ENCODE measurements around the gene BACH2. TPM values are rescaled to one million over a fixed set of nuclear protein-coding genes. Genes with fewer than 3 reads are reported as not detected.

The BACH2 gene
- total RNA-seq, 1 experiment from 2014 or later = 2.5 TPM

DNA sequence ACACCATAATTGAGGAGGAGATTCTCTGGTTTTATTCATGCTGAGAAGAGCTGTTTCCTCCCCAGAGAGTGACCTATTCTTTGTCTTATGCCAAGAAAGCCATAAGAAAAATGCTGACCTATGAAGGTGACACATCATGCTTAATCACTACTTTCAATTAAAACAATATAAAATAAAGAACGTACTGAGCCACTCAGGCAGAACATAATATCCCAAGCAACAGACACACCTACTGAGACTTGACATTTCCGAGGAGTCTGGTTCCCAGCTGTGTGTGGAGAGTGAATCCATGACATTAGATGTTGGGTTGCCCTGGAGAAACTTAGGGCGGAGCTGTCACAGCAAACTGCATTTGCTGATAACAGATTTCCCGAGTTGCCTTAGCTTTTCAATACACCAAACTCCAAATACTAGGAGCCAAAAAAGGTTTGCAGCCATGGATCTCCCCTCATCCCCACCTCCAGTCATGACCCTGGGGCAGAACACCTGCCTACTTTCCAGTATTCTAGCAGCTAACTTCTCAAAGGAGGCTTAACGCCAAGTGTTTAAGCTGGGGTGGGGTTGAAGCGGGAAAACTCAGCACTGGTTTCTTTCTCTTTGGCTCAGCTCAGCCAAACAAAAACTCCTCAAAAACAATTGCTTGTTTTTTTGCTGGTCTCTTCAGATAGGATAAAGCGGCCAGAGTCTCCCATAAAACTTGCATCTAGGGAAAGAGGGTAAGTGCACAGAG is 92.2 kb downstream of the BACH2 start:
- Histone ChIP-seq H3K27me3 (ENCODE audit: control insufficient read depth, insufficient read depth, low read length) (no peaks in the 10 kb centered on the region), H3K36me3 (replicated peaks; ENCODE audit: control insufficient read depth, insufficient read depth, low read length) (no peaks in the 10 kb centered on the region), H3K4me3 (ENCODE audit: insufficient read depth, low read depth, low read length) (no peak overlapping the region)
- no peak for DNase-seq

DNA sequence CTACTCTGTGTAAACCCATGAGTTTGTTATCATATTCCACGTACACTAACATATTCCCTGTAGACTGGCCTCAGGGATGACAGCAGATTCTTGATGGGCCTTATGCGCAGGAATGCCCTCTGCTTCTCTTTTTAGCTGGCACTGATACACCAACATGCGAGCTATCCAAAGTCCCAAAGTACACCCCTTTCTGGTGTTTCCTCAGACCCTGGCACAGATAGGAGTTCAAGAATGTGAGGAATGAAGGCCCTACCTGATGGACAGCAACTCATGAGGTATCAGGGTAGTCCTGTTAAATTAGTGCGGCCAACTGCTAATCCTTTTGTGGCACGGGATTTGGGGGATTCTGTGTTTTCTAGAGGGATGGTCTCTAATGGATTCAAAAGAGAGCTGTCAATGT is 93.0 kb downstream of the BACH2 start:
- no peaks in the 10 kb centered on the region for H3K36me3 ChIP-seq (replicated peaks; ENCODE audit: control insufficient read depth, insufficient read depth, low read length)
- H3K27me3 ChIP-seq (ENCODE audit: control insufficient read depth, insufficient read depth, low read length) = no peaks in the 10 kb centered on the region
- no peak for DNase-seq
- H3K4me3 ChIP-seq (ENCODE audit: insufficient read depth, low read depth, low read length) = no peak overlapping the region

DNA sequence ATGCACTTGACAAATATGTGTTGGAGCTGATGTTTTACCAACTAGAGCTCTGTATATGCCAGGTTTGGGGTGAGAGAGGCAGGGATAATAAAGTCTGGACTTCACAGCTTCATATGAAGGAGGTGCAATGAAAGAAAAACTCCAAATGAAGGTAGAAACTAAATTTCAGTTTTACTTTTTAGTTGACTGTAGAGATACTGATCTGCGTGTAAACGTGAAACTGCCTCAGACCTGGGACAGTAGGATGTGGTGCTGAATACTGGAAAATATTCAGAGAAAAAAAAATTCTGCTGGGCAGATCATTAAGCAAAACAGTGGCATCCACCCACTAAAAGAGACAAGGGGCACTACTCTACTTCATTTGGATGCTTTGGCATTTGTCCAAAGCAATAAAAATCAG is 94.5 kb downstream of the BACH2 start:
- no peaks in the 10 kb centered on the region for H3K36me3 ChIP-seq (replicated peaks; ENCODE audit: control insufficient read depth, insufficient read depth, low read length)
- no peak overlapping the region for H3K4me3 ChIP-seq (ENCODE audit: insufficient read depth, low read depth, low read length)
- no peak for DNase-seq
- no peaks in the 10 kb centered on the region for H3K27me3 ChIP-seq (ENCODE audit: control insufficient read depth, insufficient read depth, low read length)

DNA sequence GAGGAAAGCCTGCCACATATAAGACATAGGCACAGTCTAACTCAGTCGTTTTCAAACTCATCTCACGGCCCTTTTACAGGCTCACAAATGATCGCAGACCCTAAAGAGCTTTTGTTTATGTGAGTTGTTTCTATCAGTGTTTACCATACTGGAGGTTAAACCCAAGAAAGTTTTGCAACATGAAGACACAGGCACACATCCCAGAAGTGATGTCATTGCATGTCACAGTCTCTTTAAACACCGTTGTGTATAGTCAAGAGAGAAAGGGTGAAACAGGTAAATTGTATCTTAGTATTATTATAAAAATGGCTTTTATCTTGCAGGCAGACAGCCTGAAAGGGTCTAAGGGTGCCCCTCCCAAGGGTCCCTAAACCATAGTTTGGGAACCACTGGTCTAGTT is 96.7 kb downstream of the BACH2 start:
- DNase-seq = no peak
- Histone ChIP-seq H3K4me3 (ENCODE audit: insufficient read depth, low read depth, low read length) (no peak overlapping the region), H3K27me3 (ENCODE audit: control insufficient read depth, insufficient read depth, low read length) (no peaks in the 10 kb centered on the region), H3K36me3 (replicated peaks; ENCODE audit: control insufficient read depth, insufficient read depth, low read length) (no peaks in the 10 kb centered on the region)

DNA sequence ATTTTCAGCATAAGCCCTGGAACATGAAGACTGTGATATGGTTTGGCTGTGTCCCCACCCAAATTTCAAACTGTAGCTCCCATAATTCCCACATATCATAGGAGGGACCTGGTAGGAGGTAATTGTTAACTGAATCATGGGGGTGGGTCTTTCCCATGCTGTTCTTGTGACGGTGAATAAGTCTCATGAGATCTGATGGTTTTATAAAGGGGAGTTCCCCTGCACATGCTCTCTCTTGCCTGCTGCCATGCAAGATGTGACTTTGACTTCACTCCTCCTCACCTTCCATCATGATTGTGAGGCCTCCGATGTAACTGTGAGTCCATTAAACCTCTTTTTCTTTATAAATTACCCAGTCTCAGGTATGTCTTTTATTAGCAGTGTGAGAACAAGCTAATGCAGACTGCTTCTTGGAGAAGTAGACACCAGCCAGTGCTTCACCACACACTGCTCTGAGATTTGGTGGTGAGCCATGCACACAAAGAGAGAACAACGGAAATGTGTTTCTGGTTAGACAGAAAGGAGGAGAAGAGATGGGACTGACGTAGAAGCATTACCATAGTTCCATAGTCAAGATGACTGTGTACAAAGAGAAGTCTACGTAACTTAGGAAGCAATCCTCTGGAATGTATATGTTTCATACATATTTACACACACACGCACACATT is 97.8 kb downstream of the BACH2 start:
- Histone ChIP-seq H3K4me3 (ENCODE audit: insufficient read depth, low read depth, low read length) (no peak overlapping the region), H3K36me3 (replicated peaks; ENCODE audit: control insufficient read depth, insufficient read depth, low read length) (no peaks in the 10 kb centered on the region), H3K27me3 (ENCODE audit: control insufficient read depth, insufficient read depth, low read length) (no peaks in the 10 kb centered on the region)
- no peak for DNase-seq

DNA sequence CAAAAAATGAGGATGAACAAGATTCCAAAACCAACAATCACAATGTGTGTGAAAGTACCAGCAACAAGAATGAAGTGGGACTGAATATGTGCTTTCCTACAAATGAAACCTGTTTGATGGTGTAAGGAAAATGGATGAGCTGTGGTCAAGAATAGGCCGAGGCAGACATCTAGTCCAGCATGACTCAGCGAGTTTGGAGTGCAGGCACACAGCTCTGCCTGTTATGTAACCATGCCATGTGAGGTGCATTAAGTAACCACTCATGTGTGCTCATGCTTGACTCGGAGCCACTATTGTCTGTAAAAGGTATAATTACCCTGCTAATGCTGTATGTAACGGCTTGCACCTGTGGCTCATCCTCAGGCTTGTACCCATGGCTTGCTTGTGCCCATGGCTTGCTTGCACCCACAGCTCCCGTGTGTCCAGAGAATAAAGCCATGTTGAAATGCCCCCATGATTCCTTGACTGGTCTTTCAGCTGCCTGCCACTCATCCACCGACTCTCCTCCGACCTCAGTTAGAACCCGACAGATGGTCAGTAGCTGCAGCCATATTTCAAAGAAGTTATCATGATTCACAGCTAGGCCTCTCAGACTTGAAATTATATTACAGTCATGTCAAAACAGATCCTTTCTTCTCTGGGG is 98.7 kb downstream of the BACH2 start:
- Histone ChIP-seq H3K4me3 (ENCODE audit: insufficient read depth, low read depth, low read length) (no peak overlapping the region), H3K36me3 (replicated peaks; ENCODE audit: control insufficient read depth, insufficient read depth, low read length) (no peaks in the 10 kb centered on the region), H3K27me3 (ENCODE audit: control insufficient read depth, insufficient read depth, low read length) (no peaks in the 10 kb centered on the region)
- DNase-seq = no peak

DNA sequence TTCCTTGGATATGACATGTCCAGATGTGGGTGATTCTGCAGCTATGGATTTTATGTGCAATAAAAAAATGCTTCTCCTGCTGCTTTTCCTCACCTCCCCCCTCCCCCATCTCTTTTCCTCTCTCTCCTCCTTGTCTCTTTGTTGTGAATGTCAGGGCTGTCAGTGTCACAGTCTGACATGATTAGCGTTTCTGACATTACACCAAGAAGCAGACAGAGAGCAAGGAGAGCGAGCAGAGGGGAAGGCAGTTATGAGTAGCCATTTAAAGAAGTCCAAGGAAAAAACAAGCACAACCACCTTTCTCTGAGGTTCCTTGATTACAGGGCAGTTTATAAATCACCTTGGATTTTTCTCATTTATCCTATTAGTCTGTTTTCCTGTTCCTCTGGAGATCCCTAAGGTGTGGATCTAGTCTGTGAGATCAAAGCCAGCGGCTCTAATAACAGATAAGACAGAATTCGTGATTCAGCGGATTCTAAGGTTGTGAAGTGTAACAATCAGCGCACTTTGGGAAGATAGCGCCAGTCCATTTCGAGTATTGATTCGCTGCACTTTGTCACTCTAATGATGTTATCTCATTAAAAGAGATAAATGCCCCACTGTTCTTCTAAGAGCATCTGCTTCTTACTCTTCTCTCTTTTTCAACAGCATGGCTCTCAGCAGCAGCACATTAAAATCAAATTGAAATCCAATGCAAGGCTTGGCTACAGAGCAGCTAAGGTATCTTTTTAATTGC is 101.4 kb downstream of the BACH2 start:
- Histone ChIP-seq H3K36me3 (replicated peaks; ENCODE audit: control insufficient read depth, insufficient read depth, low read length) (no peaks in the 10 kb centered on the region), H3K27me3 (ENCODE audit: control insufficient read depth, insufficient read depth, low read length) (no peaks in the 10 kb centered on the region), H3K4me3 (ENCODE audit: insufficient read depth, low read depth, low read length) (no peak overlapping the region)
- DNase-seq = no peak

DNA sequence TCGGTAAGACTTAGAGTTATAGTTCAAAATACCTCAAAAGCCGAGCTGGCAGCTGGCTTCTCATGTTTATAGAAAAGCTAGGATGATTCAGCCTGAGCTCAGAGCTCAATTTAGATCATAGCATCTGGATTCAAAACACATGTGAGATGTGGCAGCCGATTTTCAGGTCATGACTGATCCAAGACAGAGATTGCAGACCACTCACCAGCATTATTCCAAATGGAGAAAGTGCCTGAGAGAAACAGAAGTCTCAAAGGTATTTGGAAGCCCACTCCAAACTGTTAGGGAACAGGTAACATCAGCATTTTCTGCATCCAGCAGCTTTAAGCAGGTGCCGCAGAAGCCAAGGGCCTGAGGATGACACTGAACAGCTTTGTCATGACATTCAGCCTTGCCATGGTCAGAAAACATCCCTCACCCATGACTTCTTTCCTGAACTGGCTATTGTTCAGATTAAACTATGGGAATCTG is 102.2 kb downstream of the BACH2 start:
- H3K36me3 ChIP-seq (replicated peaks; ENCODE audit: control insufficient read depth, insufficient read depth, low read length) = no peaks in the 10 kb centered on the region
- H3K4me3 ChIP-seq (ENCODE audit: insufficient read depth, low read depth, low read length) = no peak overlapping the region
- no peaks in the 10 kb centered on the region for H3K27me3 ChIP-seq (ENCODE audit: control insufficient read depth, insufficient read depth, low read length)
- DNase-seq = no peak

DNA sequence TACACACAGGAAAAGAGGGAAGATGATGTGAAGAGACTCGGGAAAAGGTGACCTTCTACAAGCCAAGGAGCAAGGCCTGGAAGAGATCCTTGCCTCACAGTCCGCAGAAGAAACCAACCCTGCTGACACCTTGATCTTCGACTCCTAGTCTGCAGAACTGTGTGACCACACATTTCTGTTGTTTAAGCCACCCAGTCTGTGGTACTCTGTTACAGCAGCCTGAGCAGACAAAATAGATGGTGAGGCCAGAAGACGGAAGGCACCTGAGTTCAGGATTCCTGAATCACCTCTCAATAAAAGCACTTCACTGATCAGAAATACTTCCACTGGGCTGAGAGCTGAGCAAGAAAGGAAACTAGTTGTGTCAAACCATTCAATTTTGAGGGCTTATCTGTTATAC is 103.3 kb downstream of the BACH2 start:
- H3K36me3 ChIP-seq (replicated peaks; ENCODE audit: control insufficient read depth, insufficient read depth, low read length) = no peaks in the 10 kb centered on the region
- no peak overlapping the region for H3K4me3 ChIP-seq (ENCODE audit: insufficient read depth, low read depth, low read length)
- DNase-seq = no peak
- H3K27me3 ChIP-seq (ENCODE audit: control insufficient read depth, insufficient read depth, low read length) = no peaks in the 10 kb centered on the region

DNA sequence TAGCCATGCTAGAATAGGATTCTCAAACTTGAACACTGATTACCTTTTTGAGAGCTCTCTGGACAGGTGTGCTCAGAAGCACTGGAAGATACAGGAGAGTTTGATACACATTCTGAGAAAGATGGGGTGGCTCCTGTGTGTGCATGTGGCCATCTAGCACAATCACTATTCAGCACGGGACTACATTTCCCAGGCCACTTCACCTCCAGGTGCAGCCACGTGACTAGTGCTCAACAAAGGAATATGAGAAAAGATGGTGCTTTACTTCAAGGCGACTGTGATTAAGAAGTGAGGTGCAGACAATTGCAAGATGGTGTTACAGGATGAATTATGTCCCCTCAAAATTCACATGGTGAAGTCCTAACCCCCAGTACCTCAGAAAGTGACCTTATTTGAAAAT is 103.8 kb downstream of the BACH2 start:
- no peak for DNase-seq
- no peaks in the 10 kb centered on the region for H3K27me3 ChIP-seq (ENCODE audit: control insufficient read depth, insufficient read depth, low read length)
- H3K36me3 ChIP-seq (replicated peaks; ENCODE audit: control insufficient read depth, insufficient read depth, low read length) = no peaks in the 10 kb centered on the region
- H3K4me3 ChIP-seq (ENCODE audit: insufficient read depth, low read depth, low read length) = no peak overlapping the region

DNA sequence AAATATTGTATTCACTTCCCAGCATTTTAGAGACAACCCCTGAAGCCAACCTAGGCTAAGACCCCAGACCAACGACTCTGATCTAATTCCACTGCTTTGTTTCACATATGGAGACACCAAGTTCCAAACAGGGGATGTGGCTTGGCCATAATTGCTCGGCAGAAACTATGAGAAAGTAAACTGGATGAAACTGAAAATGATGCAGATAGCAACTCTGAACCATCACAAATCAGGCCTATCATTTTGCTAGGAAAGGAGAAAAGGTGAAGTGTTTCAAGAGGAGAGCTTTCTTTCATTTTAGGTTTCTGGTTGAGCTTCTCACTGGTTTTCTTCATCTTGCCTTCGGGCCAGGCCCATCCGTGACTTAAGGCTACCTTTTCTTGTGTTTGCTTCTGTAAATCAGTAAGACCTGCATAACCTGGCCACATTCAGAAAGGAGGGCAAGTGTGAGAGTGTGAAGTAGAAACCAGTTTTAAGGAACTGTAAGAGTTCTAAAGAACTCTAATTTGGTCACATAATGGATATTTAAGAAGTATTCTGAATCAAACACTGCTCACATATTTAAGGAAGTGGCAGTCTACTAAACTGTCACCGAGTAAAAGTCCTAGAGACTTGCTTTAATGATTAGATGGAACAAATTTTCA is 105.8 kb downstream of the BACH2 start:
- H3K36me3 ChIP-seq (replicated peaks; ENCODE audit: control insufficient read depth, insufficient read depth, low read length) = no peaks in the 10 kb centered on the region
- H3K27me3 ChIP-seq (ENCODE audit: control insufficient read depth, insufficient read depth, low read length) = no peaks in the 10 kb centered on the region
- no peak overlapping the region for H3K4me3 ChIP-seq (ENCODE audit: insufficient read depth, low read depth, low read length)
- DNase-seq = no peak

DNA sequence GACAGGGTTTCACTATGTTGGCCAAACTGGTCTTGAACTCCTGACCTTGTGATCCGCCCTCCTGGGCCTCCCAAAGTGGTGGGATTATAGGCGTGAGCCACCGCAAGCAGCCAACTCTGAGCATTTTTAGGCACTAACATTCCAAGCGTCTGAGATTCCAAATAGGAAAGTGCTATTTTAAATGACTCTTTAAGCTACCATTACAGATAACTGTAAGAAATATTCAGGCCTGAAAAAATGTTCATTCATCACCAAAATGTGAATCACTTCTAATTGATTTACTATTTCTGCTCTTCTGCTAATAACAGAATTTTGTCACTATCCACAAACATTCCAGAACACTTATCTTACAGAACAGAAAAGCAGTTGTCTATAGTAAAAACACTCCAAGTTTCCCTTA is 106.5 kb downstream of the BACH2 start:
- Histone ChIP-seq H3K4me3 (ENCODE audit: insufficient read depth, low read depth, low read length) (no peak overlapping the region), H3K27me3 (ENCODE audit: control insufficient read depth, insufficient read depth, low read length) (no peaks in the 10 kb centered on the region), H3K36me3 (replicated peaks; ENCODE audit: control insufficient read depth, insufficient read depth, low read length) (no peaks in the 10 kb centered on the region)
- no peak for DNase-seq

DNA sequence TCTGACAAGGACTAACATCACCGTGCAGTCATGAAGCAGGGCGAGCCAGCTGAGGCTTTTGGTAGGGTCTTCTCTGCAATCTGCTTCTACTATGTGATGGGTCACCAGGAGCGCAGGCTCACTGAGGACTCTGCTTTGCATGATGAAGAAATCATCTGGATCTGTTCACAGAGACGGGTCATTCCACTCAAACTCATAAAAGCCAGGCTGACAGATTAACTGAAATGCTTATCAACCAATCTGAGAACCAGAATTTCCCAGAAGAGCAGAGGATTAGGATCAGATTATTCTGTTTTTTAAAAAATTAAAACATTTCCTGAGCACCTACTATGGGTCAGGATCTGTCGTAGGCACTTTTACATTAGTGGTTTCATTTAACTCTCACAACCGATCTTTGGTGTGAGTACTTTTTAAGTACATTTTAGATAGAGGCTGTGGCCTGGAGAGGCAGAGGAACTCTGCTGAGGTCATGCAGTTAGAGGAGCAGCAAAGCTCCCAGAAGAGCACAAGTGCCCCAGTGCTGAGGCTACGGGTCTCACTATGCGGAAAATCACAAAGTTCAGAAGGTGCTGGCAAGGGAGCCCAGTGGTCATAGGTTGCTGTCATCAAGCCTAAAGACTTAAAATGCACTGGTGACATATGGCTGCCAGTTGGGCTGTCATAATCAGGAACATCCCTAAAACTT is 109.1 kb downstream of the BACH2 start:
- Histone ChIP-seq H3K4me3 (ENCODE audit: insufficient read depth, low read depth, low read length) (no peak overlapping the region), H3K27me3 (ENCODE audit: control insufficient read depth, insufficient read depth, low read length) (no peaks in the 10 kb centered on the region), H3K36me3 (replicated peaks; ENCODE audit: control insufficient read depth, insufficient read depth, low read length) (no peaks in the 10 kb centered on the region)
- DNase-seq = no peak

Measured in H7 (cell line).